ENCODE results near the gene TP63. TPM values are rescaled to one million over a fixed set of nuclear protein-coding genes. Genes with fewer than 3 reads are reported as not detected.

TP63 gene
- total RNA-seq, 1 donor from 2014 or later, result not detected

- peak; percentile 6 for DNase-seq
Measured at GRCh38 chr3:189685291-189685690, 54.1 kb downstream of the TP63 start.

- peak; percentile 21 for DNase-seq
Measured at GRCh38 chr3:189685860-189686259, 54.7 kb downstream of the TP63 start.

GRCh38 chr3:189687475-189687874, 56.3 kb downstream of the TP63 start:
- DNase-seq, result no peak

- DNase-seq, result no peak
Measured at GRCh38 chr3:189688262-189688661, 57.1 kb downstream of the TP63 start.

GRCh38 chr3:189689625-189690024, 58.4 kb downstream of the TP63 start:
- DNase-seq, result no peak

GRCh38 chr3:189690237-189690636, 59.0 kb downstream of the TP63 start:
- no peak for DNase-seq

GRCh38 chr3:189690672-189691071, 59.5 kb downstream of the TP63 start:
- DNase-seq, result no peak

- DNase-seq, result no peak
Measured at GRCh38 chr3:189695400-189695799, 64.2 kb downstream of the TP63 start.

GRCh38 chr3:189698811-189699210, 67.6 kb downstream of the TP63 start:
- DNase-seq, result no peak

GRCh38 chr3:189699885-189700284, 68.7 kb downstream of the TP63 start:
- DNase-seq, result no peak

GRCh38 chr3:189702066-189702646, 71.0 kb downstream of the TP63 start:
- DNase-seq, result no peak

GRCh38 chr3:189703865-189704264, 72.7 kb downstream of the TP63 start:
- DNase-seq, result no peak

GRCh38 chr3:189708375-189708774, 77.2 kb downstream of the TP63 start:
- no peak for DNase-seq

GRCh38 chr3:189710620-189711402, 79.6 kb downstream of the TP63 start:
- DNase-seq, result peak; percentile 86

- no peak for DNase-seq
Measured at GRCh38 chr3:189712906-189713483, 81.8 kb downstream of the TP63 start.

- peak; percentile 24 for DNase-seq
Measured at GRCh38 chr3:189714991-189715961, 84.1 kb downstream of the TP63 start.

GRCh38 chr3:189718215-189718614, 87.0 kb downstream of the TP63 start:
- DNase-seq, result no peak

GRCh38 chr3:189720736-189721417, 89.7 kb downstream of the TP63 start:
- no peak for DNase-seq

- DNase-seq, result no peak
Measured at GRCh38 chr3:189721873-189722665, 90.9 kb downstream of the TP63 start.

GRCh38 chr3:189724356-189724755, 93.2 kb downstream of the TP63 start:
- no peak for DNase-seq

GRCh38 chr3:189726277-189726676, 95.1 kb downstream of the TP63 start:
- DNase-seq, result no peak

Measured in dermis blood vessel endothelial cell (primary cell).